Measurements from ENCODE around the gene PTPRG. TPM values are rescaled to one million over a fixed set of nuclear protein-coding genes. Genes with fewer than 3 reads are reported as not detected.
A peak's percentile ranks its signal among the peaks of the same experiment; 100 is the strongest.

PTPRG gene
- polyA plus RNA-seq, 1 donor = 95.1 TPM

GRCh38 chr3:61961900-61962299 is 400.5 kb downstream of the PTPRG start:
- DNase-seq = no peak

- no peak for DNase-seq
Observed at GRCh38 chr3:61964566-61964965, 403.2 kb downstream of the PTPRG start.

GRCh38 chr3:61965770-61966131 is 404.4 kb downstream of the PTPRG start:
- DNase-seq = no peak

GRCh38 chr3:61966200-61966599 is 404.8 kb downstream of the PTPRG start:
- no peak for DNase-seq

- DNase-seq = no peak
Observed at GRCh38 chr3:61967019-61967418, 405.6 kb downstream of the PTPRG start.

GRCh38 chr3:61967937-61968336 is 406.6 kb downstream of the PTPRG start:
- DNase-seq = no peak

- DNase-seq = no peak
Observed at GRCh38 chr3:61974662-61975061, 413.3 kb downstream of the PTPRG start.

GRCh38 chr3:61975199-61975598 is 413.8 kb downstream of the PTPRG start:
- no peak for DNase-seq

- DNase-seq = no peak
Observed at GRCh38 chr3:61975936-61976335, 414.6 kb downstream of the PTPRG start.

- no peak for DNase-seq
Observed at GRCh38 chr3:61978460-61979419, 417.4 kb downstream of the PTPRG start.

- peak; percentile 31 for DNase-seq
Observed at GRCh38 chr3:61979638-61980037, 418.3 kb downstream of the PTPRG start.

GRCh38 chr3:61980041-61980440 is 418.7 kb downstream of the PTPRG start:
- peak; percentile 20 for DNase-seq

- DNase-seq = no peak
Observed at GRCh38 chr3:61981060-61981459, 419.7 kb downstream of the PTPRG start.

GRCh38 chr3:61983479-61983878 is 422.1 kb downstream of the PTPRG start:
- DNase-seq = no peak

GRCh38 chr3:61985020-61985419 is 423.6 kb downstream of the PTPRG start:
- no peak for DNase-seq

- DNase-seq = no peak
Observed at GRCh38 chr3:61986473-61986872, 425.1 kb downstream of the PTPRG start.

- DNase-seq = no peak
Observed at GRCh38 chr3:61989681-61990080, 428.3 kb downstream of the PTPRG start.

- no peak for DNase-seq
Observed at GRCh38 chr3:61990327-61991027, 429.1 kb downstream of the PTPRG start.

GRCh38 chr3:61991706-61992105 is 430.3 kb downstream of the PTPRG start:
- DNase-seq = no peak

GRCh38 chr3:61996366-61996765 is 435.0 kb downstream of the PTPRG start:
- no peak for DNase-seq

GRCh38 chr3:61997101-61997500 is 435.7 kb downstream of the PTPRG start:
- no peak for DNase-seq

- DNase-seq = no peak
Observed at GRCh38 chr3:62003835-62004234, 442.5 kb downstream of the PTPRG start.

GRCh38 chr3:62007036-62007435 is 445.7 kb downstream of the PTPRG start:
- DNase-seq = no peak
